Fibroblast of skin of left biceps (primary cell): ENCODE results near the gene GATC.
A peak's percentile ranks its signal among the peaks of the same experiment; 100 is the strongest.

Source experiments
- DNase-seq, 2 experiments: peaks; one replicate each; pipeline ENCODE4 v3.0.0-alpha.2; 2013; ENCODE audit warnings: low read depth in 2 of 2

The GATC gene, protein sequence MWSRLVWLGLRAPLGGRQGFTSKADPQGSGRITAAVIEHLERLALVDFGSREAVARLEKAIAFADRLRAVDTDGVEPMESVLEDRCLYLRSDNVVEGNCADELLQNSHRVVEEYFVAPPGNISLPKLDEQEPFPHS

DNA sequence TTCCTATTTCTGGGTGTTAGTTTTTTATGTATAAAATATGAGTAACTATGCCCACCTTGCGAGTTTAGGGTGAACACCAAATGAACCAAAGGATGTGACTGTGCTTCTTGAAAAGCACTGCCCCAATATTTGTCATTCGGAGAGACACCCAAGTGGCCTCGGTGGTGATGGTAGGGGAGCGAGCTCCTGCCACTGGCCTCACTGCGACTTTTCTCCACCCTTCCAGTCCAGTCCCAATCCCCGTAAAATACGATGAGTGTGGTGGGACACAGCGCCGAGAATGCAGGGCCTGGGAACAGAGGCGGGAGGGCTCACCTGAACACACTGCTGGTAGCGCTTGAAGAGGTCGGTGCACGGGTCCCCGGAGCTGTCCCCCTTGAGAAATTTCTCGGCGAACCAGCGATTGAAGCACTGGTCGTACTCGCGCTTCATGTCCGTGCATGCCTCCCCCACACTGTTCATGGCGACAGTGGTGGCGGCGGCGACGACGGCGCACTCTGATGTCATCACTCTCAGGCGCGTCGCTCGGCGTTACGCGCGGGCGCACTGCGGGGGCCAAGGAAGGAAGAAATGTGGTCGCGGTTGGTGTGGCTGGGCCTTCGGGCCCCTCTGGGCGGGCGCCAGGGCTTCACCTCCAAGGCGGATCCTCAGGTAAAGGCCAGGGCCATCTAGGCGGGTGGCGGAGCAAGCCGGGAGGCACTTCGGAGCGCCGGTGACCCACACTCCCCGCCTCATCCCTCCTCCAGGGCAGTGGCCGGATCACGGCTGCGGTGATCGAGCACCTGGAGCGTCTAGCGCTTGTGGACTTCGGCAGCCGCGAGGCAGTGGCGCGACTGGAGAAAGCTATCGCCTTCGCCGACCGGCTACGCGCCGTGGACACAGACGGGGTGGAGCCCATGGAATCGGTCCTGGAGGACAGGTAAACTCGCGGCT lies at the start of gene GATC, which contains the start of gene TRIAP1:
TSS of gene GATC (plus strand) at position 534 of the 933 bp plus-strand sequence. CDS start at position 571, 37 bp downstream.
TSS of gene TRIAP1 (minus strand) at position 474 of the 933 bp plus-strand sequence. CDS start at position 462, 12 bp downstream.
- peak; percentile 29 to 44 for DNase-seq

DNA sequence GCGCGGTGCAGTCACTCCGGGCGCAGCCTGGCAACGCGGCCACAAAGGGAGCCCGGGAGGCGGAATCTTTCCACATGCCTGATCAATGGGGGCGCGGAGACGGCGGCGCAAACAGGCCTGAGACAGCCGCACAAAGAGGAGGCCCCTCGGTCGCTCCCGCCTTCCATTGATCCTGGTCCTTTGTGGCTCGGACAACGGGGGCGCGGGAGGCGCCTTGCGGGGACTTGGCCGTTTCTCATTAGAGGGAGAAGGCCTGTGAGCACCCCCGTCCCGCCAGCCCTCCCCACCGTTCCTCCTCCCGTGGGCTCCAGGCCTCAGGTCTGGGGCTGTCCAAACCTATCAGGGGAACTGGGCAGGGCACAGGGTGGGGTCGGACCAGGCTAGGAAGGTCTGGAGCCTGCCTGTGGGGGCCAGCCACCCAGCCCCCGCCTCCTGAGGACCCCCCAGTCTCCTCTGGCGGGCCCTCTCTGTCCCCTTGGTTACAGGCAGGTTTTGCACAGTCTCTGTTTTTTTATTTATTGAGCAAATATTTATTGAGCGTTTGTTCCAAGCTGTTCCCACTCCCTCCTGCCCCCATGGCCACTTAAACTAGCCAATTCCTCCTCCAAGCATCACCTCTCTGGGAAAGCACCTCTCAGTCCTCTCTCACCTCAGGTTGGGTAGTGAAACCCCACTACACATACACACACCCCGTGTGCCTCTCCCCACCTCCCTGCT lies 48.3 kb upstream of the GATC start:
- no peak for DNase-seq

DNA sequence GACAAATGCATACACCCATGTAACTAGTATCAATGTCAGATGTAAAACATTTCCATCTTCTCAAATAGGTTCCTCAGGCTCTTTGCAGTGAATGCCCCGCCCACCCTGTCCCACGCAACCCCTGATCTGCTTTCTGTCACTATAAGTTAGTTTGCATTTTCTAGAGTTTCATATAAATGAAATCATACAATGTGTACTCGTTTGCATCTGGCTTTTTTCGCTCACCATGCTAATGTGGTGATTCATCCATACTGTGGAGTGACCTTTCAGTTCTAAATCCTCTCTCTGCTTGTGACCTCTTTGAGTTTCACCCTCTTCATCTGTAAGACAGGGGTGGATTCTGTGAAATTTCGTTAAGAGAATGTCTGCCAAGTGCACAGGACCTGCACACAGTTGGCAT lies 46.7 kb upstream of the GATC start:
- peak in 1 of 2 experiments; percentile 13 for DNase-seq

DNA sequence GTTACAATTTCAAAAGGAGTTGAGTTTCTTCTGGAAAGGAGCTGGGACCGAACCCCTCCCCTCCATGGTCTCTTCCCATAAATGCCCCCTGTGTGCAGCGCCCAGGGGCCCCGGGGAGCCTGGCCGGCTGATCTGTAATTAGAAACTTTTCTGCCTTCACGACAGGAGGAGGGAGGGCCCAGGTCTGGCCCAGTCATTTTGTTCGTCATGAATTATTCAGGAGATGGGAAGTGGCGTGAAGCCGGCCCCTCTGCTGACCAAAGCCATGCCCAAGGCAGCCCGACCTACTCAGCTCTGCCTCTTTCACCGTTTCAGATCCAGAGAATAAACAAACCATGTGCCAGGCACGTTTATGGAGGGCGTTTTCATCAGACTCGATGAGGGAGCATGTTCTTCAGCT lies 44.0 kb upstream of the GATC start:
- DNase-seq, result no peak

DNA sequence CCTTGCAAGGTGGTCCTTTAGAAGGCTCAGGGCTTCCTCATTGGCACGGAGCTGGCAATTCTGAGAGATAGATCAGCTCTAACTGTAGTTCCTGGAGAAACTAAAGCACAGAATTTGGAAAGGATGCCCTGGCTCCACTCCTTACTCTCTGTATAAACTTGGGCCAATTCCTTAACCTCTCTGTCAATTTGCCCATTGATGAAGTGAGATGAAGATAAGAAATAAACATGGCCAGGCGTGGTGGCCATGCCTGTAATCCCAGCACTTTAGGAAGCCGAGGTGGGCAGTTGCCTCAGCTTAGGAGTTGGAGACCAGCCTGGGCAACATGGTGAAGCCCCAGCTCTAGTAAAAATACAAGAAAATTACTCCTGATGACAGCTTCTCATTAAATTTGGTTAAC lies 42.4 kb upstream of the GATC start:
- DNase-seq, result no peak

DNA sequence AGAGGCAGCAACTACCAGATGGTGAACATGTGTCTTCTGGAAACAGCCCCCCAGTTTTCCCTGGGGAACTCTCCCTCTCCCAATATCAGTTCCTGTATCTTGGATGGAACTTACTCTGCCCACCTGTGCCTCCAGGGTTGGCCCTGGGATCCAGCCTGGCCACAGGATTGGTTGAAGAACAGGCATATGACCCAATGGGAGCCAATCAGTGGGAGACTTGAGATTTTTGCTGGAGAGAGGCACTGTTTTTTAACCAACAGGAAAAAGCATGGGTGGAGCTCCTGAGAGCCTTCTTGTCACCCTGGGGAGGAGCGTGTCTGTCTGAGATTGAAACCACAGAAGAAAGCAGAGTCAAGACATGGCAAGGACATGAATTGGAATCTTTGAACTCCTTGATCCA lies 42.0 kb upstream of the GATC start:
- DNase-seq, result no peak

DNA sequence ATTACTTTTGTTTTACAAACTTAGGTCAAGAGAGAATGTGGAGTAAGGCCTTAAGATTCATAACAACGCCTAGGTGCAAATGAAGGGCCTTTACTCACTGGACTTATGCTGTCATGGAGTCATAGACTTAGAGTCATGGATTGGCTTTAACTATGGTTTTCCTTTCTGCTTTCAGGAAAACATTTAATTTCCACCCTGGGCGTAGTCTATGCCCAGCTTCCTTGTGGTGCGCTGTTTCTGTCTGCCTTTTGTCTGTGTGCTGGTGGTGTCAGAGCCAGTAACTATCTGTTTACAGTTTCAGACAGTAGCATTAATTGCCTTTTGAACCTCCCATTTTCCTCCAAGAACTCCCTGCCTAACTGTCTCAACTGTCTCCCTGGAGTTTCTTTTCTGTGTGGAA lies 40.2 kb upstream of the GATC start:
- DNase-seq, result no peak

DNA sequence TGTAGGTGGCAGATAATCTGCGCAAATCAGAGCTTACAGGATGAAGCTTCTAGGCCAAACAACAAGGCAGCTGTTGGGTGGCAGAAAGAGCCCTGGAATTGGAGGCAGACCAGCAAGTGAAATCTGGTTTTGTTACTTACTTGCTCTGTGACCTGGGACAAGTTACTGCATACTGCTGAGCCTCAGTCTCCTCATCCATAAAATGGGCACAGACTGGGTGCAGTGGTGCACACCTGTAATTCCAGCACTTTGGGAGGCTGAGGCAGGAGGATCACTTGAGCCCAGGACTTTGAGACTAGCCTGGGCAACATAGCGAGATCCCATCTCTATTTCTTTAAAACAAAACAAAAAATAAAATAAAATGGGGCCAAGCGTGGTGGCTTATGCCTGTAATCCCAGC lies 39.7 kb upstream of the GATC start:
- DNase-seq, result no peak

DNA sequence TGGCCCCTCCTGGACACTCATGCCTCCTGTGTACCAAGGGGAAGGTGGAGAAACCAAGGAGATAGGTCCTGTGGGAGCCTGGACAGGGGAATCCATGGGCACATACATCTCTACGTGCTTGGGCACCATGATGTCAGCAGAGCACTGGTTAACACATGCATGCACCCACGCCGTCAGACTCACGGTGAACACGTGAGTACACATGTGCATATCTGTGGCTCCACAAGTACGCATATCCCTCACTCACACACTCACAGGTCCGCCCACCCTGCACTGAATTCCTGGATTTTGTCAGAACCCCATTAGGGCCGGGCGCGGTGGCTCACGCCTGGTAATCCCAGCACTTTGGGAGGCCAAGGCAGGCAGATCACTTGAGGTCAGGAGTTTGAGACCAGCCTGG lies 37.5 kb upstream of the GATC start:
- no peak for DNase-seq

DNA sequence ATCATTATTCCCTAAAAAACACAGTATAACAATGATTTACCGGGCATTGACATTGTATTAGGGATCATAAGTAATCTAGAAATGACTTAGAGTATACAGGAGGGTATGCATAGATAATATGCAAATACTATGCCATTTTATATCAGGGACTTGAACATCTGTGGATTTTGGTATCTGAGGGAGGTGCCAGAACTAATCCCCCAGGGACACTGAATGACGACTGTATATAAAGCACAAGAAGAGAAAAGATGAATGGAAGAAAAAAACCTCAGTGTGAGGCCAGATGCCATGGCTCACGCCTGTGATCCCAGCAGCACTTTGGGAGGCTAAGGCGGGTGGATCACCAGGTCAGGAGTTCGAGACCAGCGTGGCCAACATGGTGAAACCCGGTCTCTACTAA lies 33.8 kb upstream of the GATC start:
- no peak for DNase-seq

DNA sequence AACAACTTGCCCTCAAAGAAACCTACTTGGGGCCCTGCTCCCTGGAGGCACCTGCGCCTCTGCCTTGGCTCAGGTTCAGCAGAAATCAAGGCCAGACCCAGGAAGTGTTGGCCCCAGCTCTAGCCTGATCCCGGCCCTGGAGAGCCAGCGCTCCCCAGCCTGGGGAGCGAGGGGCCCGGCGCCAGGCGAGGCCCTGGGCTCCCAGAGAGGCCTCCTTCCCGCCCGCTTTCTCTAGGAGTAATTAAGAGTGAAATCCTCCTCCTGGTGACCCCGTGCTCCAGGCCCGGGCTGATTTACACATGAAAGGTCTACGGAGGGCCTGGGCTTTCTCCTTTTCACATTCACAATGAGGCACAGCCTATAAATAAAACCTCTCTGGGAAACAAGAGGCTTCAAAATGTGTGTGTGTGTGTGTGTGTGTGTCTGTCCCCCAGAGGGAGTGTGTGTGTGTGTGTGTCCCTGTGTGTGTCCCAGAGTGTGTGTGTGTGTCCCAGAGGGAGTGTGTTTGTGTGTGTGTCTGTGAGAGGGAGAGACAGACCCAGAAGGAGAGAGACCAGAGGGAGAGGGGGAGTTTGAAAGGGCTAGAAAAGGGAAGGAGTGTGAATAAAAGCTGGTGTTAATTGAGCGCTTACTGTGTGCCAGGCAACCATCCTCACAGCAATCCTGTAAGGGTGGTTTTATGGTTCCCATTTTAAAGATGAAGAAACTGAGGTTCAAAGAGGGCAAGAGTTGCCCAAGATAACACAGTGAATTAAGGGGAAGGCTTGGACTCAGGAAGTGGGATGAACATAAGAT lies 32.1 kb upstream of the GATC start:
- DNase-seq, result no peak

DNA sequence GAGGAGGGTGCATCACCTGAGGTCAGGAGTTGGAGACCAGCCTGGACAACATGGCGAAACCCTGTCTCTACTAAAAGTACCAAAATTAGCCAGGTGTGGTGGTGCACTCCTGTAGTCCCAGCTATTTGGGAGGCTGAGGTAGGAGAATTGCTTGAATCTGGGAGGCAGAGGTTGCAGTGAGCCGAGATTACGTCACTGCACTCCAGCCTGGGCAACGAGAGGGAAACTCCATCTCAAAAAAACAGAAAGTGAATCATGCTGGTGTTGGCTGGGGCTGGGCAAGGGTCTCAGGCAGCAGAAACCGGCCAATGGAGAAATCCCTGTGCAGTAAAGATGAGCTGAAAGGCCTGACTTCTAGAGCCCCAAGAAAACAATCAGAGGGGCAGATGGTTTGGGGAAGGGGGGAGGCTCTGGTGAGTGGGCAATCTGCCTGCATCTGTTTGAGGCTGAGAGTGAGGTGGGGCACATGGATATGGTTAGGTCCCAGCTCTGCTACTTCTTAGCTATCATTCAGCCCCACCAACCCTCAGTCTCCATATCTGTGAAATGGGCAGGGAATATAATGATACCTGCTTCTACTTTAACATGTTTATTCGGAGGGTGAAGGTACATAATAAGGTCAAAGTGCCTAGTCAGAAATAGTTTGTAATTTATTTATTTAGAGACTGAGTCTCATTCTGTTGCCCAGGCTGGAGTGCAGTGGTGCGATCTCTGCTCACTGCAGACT lies 29.6 kb upstream of the GATC start:
- DNase-seq, result no peak

DNA sequence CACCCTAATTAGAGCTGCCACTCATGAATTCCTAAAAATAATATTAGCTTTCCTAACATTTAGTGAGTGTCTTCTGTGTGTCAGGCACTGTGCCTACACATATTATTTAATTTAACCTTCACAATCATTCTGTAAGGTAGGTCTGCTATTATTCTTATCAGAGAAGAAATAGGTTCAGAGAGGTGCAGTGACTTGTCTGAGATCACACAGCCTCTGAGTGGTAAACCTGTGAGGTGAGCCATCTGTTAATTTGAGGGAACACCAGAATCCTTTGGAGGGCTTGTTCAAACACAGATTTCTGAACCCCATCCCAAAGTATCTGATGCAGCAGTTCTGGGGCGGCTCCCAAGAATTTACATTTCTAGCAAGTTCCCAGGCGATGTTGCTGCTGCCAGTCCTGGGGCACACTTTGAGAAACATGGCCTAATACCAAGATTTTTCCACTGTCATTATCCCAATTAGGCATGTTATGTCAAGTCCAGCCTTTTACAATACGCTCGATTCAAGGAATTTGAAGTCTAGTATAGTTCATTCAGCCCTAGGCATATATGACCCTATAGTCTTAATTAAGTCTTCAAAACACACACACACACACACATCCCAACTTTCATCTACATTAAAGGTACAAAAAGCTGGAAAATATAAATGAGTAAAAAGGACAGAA lies 28.2 kb upstream of the GATC start:
- DNase-seq, result no peak

DNA sequence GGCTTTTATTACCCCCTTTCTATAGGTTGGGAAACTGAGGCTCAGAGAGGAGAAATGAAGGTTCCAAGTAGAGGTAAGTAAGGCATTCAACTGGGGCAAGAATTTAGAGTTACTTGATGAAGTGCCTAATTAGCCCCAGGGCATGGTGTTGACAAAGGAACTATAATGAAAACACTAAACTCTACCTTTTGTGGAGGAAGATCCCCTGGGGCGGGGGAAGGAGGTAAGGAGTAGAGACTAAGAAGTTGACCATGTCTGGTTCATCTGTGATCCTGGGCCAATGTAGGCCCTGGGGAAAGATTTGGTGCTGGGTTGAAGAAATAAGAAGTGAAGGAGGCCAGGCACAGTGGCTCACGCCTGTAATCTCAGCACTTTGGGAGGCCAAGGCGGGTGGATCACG lies 24.5 kb upstream of the GATC start:
- no peak for DNase-seq

DNA sequence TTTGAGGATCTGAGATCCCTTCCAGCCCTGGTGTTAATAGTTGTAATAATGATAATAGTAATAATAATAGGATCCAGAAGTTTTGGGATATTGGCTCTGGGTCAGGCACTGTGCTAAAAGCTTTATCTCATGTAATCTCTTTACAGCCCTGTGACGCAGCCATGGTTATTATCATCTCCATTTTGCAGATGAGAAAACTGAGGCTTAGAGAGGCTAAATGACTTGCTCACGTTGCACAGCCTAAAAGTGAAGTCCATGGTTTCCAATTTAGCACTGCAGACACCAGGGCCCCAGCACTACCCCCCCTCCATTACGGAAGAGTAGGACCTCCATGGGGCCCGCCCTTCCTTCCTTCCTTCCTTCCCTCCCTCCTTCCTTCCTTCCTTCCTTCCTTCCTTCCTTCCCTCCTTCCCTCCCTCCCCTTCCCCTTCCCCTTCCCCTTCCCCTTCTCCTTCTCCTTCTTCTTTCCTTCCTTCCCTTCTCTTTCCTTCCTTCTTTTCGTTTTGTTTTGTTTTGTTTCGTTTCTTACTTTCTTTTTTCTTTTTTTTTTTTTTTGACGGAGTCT lies 23.3 kb upstream of the GATC start:
- no peak for DNase-seq

DNA sequence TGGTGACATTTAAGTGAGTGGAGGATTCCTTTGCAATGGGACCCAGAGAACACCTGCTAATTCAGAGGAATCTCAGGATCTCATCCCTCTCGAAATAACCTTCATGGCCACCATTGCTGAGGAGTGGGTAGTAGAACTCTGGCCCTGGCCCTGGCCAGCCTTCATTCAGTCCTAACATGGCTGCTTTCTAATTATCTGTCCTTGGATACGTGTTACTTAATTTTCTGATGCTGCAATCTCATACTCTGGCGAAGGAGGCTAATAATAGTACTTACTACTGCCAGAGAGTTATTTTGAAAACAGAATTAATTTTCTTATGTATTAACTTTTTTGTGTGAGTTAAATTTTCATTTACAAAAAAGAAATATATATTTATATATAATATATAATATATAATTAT lies 20.4 kb upstream of the GATC start:
- DNase-seq, result no peak

DNA sequence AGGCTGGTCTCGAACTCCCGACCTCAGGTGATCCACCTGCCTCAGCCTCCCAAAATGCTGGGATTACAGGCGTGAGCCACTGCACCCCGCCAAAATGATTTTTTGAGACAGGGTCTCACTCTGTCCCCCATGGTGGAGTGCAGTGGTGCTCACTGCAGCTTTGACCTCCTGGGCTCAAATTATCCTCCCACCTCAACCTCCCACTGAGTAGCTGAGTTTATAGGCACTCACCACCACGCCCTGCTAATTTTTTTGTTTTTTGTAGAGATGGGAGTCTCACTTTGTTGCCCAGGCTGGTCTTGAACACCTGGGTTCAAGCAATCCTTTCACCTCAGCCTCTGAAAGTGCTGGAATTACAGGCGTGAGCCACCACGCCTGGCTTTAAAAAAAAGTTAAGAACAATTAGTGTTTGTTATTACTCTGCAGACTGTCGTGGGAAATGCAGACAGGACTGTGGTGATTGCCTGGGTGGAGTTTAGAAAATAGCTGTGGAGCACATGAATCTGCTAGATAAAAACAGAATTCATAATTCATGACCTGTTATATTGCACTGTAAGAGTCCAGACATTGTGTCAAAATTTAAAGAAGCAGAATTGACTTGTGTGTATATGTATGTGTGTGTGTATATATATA lies 17.5 kb upstream of the GATC start:
- DNase-seq, result no peak

DNA sequence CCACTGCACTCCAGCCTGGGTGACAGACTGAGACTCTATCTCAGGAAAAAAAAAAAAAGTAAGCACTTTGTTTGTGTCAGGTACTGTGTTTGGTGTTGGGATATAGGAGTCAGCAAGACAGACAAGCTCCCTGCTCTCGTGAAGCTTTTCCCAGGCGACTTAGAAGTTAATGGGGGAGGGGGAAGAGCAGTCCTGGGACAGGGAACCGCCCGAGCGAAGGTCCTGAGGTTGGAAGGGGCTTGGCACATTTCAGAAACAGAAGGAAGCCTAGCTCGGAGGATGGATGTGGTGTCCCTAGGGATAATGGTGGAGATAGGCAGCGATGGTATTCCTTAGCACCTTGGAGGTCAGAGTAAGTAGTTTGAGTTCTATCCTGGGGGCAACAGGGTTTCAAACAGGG lies 16.9 kb upstream of the GATC start:
- no peak for DNase-seq

DNA sequence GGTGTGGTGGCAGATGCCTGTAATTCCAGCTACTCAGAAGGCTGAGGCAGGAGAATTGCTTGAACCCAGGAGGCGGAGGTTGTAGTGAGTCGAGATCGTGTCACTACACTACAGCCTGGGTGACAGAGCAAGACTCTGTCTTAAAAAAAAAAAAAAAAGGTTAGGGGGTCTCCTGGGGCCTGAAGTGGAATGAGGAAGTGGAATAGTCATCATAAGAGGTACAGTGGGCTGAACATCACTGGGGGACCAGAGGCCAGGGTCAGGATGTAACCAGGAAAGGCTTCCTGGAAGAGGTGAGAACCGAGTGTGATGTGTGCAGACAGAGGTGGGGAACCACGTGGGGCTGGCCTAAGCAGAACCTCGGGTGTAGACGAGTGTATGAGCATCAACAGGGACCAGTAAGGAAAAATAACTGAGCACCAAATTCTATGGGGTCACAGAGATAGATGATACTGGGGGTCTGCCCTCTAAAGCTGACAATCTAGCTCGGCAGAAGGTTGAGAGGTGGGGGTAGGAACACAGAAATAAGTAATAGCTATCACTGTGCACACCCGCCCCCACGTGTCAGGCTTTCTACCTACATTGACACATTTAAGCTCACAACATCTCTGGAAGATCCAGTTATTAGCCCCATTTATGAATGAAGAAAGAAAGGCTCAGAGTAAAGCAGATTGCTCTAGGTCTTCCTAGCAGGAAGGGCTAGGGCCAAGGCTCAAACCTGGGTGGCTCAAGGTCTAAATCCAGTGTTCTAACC lies 13.3 kb upstream of the GATC start:
- no peak for DNase-seq
